ENCODE results near the gene WDR4. TPM values are rescaled to one million over a fixed set of nuclear protein-coding genes. Genes with fewer than 3 reads are reported as not detected.

WDR4 gene
- total and polyA plus RNA-seq, 2 of the 13 experiments (the other 11 are each of a cell fraction or from before 2014, with no cell fraction given), result 11.3 to 14.4 TPM

DNA sequence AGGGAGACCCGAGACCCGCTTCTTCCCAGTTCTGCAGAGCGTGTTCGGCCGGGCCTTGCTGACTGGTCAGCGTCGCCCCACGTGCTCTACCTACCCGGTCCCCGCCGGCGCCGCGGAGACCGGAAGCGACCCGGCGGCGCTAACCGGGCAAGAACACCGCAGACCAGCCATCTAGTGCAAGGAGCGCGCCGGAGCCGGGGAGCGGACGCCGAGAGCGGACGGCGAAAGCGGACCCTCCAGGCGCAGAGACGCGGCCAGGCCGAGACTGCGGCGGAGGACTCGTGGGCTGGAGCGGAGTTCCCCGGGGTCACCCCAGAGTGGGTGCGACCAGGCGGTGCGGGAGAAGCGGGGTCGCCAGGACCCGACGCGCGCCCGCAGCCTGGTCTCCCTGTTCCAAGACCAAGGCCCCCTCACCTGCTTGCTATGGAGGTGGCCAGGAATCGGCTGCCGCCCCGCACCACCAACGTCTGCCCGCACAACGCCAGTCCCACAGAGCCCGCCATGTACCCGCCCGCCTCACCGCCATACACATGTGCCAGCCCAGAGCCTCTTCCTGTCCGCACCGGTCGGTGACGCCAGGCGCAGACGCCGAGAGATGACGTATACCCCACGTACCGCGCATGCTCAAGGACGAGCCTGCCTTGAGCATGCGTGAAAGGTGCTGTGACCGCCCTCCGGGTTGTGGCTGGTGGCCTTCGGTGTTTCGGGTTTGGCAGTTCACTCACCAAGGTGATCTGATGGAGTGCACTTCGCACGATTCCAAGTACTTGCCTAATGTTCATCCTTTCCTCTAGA, at the start of gene WDR4 (continued):
- TF ChIP-seq, protein P1, sequence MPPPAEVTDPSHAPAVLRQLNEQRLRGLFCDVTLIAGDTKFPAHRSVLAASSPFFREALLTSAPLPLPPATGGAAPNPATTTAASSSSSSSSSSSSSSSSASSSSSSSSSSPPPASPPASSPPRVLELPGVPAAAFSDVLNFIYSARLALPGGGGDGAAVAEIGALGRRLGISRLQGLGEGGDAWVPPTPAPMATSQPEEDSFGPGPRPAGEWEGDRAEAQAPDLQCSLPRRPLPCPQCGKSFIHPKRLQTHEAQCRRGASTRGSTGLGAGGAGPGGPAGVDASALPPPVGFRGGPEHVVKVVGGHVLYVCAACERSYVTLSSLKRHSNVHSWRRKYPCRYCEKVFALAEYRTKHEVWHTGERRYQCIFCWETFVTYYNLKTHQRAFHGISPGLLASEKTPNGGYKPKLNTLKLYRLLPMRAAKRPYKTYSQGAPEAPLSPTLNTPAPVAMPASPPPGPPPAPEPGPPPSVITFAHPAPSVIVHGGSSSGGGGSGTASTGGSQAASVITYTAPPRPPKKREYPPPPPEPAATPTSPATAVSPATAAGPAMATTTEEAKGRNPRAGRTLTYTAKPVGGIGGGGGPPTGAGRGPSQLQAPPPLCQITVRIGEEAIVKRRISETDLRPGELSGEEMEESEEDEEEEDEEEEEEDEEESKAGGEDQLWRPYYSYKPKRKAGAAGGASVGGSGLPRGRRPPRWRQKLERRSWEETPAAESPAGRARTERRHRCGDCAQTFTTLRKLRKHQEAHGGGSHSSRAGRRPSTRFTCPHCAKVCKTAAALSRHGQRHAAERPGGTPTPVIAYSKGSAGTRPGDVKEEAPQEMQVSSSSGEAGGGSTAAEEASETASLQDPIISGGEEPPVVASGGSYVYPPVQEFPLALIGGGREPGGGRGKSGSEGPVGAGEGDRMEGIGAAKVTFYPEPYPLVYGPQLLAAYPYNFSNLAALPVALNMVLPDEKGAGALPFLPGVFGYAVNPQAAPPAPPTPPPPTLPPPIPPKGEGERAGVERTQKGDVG (CRISPR knock-in tag; IDR thresholded peaks at IDR 0.05; ENCODE audit: borderline replicate concordance), result peak; percentile 19; the same call in 1 of the 2 replicates
- TF ChIP-seq, protein P2, sequence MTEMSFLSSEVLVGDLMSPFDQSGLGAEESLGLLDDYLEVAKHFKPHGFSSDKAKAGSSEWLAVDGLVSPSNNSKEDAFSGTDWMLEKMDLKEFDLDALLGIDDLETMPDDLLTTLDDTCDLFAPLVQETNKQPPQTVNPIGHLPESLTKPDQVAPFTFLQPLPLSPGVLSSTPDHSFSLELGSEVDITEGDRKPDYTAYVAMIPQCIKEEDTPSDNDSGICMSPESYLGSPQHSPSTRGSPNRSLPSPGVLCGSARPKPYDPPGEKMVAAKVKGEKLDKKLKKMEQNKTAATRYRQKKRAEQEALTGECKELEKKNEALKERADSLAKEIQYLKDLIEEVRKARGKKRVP (CRISPR knock-in tag; IDR thresholded peaks at IDR 0.05), result 0 out of 4 replicates have a peak, but pooled peaks of 1 of the 2 experiments have one; percentile 38
- TF ChIP-seq GFI1 (CRISPR knock-in tag; IDR thresholded peaks at IDR 0.05; ENCODE audit: borderline replicate concordance), result peak; percentile 73; the same call in 1 of the 2 replicates
- TF ChIP-seq MYPOP (CRISPR knock-in tag; IDR thresholded peaks at IDR 0.05), result peak; percentile 95
- peak; percentile 29; the same call in 1 of the 2 replicates for TF ChIP-seq TMF1 (CRISPR knock-in tag; IDR thresholded peaks at IDR 0.05; ENCODE audit: low read depth)
- TF ChIP-seq ZNF331 (CRISPR knock-in tag; IDR thresholded peaks at IDR 0.05), result peak; percentile 53; the same call in 1 of the 2 replicates
- 0 out of 2 replicates have a peak, but pooled peaks have one; percentile 57 for TF ChIP-seq ZFYVE20 (CRISPR knock-in tag; IDR thresholded peaks at IDR 0.05; ENCODE audit: borderline replicate concordance, low read depth)
- TF ChIP-seq RBM22 (optimal IDR thresholded peaks at IDR 0.05; ENCODE audit: low read length), result no peak
- no peak; the same call in none of the 2 replicates for TF ChIP-seq ZNF501 (CRISPR knock-in tag; IDR thresholded peaks at IDR 0.05)
- TF ChIP-seq GATAD1 (CRISPR knock-in tag; IDR thresholded peaks at IDR 0.05), result peak; percentile 99
- peak; percentile 36; the same call in 1 of the 2 replicates for TF ChIP-seq KLF6 (CRISPR knock-in tag; IDR thresholded peaks at IDR 0.05)
- peak; percentile 67 for TF ChIP-seq ZNF556 (CRISPR knock-in tag; IDR thresholded peaks at IDR 0.05; ENCODE audit: borderline replicate concordance)
- peak; percentile 18; the same call in 1 of the 2 replicates for TF ChIP-seq SOX5 (CRISPR knock-in tag; IDR thresholded peaks at IDR 0.05; ENCODE audit: borderline replicate concordance)
- 0 out of 2 replicates have a peak, but pooled peaks have one; percentile 66 for TF ChIP-seq KAT7 (CRISPR knock-in tag; IDR thresholded peaks at IDR 0.05; ENCODE audit: borderline replicate concordance)
- TF ChIP-seq SNAPC5 (CRISPR knock-in tag; IDR thresholded peaks at IDR 0.05; ENCODE audit: borderline replicate concordance), result no peak
- TF ChIP-seq ESRRA (CRISPR knock-in tag; IDR thresholded peaks at IDR 0.05; ENCODE audit: low read depth), result 0 out of 2 replicates have a peak, but pooled peaks have one; percentile 15
- peak; percentile 82 for TF ChIP-seq ZNF44 (CRISPR knock-in tag; IDR thresholded peaks at IDR 0.05)
- 0 out of 2 replicates have a peak, but pooled peaks have one; percentile 12 for TF ChIP-seq ZNF703 (CRISPR knock-in tag; IDR thresholded peaks at IDR 0.05; ENCODE audit: borderline replicate concordance)
- peak; percentile 99 for TF ChIP-seq CREM (IDR thresholded peaks at IDR 0.05)
- TF ChIP-seq CREM (CRISPR knock-in tag; IDR thresholded peaks at IDR 0.05), result peak; percentile 95
- TF ChIP-seq, protein P3, sequence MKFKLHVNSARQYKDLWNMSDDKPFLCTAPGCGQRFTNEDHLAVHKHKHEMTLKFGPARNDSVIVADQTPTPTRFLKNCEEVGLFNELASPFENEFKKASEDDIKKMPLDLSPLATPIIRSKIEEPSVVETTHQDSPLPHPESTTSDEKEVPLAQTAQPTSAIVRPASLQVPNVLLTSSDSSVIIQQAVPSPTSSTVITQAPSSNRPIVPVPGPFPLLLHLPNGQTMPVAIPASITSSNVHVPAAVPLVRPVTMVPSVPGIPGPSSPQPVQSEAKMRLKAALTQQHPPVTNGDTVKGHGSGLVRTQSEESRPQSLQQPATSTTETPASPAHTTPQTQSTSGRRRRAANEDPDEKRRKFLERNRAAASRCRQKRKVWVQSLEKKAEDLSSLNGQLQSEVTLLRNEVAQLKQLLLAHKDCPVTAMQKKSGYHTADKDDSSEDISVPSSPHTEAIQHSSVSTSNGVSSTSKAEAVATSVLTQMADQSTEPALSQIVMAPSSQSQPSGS (CRISPR knock-in tag; IDR thresholded peaks at IDR 0.05), result peak; percentile 89; the same call in 1 of the 2 replicates
- TF ChIP-seq SAP130 (CRISPR knock-in tag; IDR thresholded peaks at IDR 0.05; ENCODE audit: low read depth), result peak; percentile 99

All from HepG2 (cell line).